GM12891 (cell line): ENCODE data around the gene OSTN. TPM values are rescaled to one million over a fixed set of nuclear protein-coding genes. Genes with fewer than 3 reads are reported as not detected.
"Not testable (repeated sequence)": the region's sequence is repeated elsewhere in the genome, so short reads cannot be mapped to it uniquely, and the experiment has no call there.

Experiments used
- DNase-seq: peaks from one replicate; pipeline ENCODE4 v3.0.0; 2011; ENCODE audit warnings: low spot score; ENCODE audit not compliant: insufficient read length
- FAIRE-seq: peaks from 2 replicates; lab custom pipeline; 2011; peaks lifted over from hg19 to GRCh38; lab: Jason Lieb, UNC
- PAX5 ChIP-seq: IDR thresholded peaks from 2 replicates; pipeline ENCODE4 v1.6.1; 2011; ENCODE audit warnings: low read length, moderate library complexity, mild to moderate bottlenecking; ENCODE audit not compliant: insufficient read depth, severe bottlenecking
- POLR2A ChIP-seq: IDR thresholded peaks from 2 replicates; pipeline ENCODE4 v1.6.1; 2011; ENCODE audit warnings: low read depth, low read length, control low read depth
- POLR2AphosphoS5 ChIP-seq: IDR thresholded peaks from 2 replicates; pipeline ENCODE4 v1.6.1; 2011; ENCODE audit warnings: low read depth, low read length, control low read depth
- POU2F2 ChIP-seq: IDR thresholded peaks from 2 replicates; pipeline ENCODE4 v1.6.1; 2011; ENCODE audit warnings: low read depth, mild to moderate bottlenecking, control low read depth, low read length, moderate library complexity
- SPI1 ChIP-seq: IDR thresholded peaks from 2 replicates; pipeline ENCODE4 v1.6.1; 2011; ENCODE audit warnings: low read depth, low read length, control low read depth
- TAF1 ChIP-seq: IDR thresholded peaks from 2 replicates; pipeline ENCODE4 v1.6.1; 2011; ENCODE audit warnings: low read depth, low read length, control low read depth
- polyA plus RNA-seq: library from polyadenylated mRNA; unstranded; fragments of >200 nt; gene quantifications from one replicate; pipeline ENCODE4 v1.2.1, GENCODE V29; 2012; ENCODE audit warnings: low read depth, missing spikeins, inconsistent platforms; ENCODE audit not compliant: missing spikeins

The OSTN gene
- not detected for polyA plus RNA-seq

GRCh38 chr3:191198932-191199331 is at the start of gene OSTN:
OSTN (plus strand) TSS chr3:191199241; CDS start chr3:191212533, 13,292 bp downstream.
- TF ChIP-seq SPI1 (no peak), POLR2A (no peak), PAX5 (no peak), POU2F2 (no peak), POLR2AphosphoS5 (no peak)
- no peak for FAIRE-seq

GRCh38 chr3:191151653-191152052 is 47.4 kb upstream of the OSTN start:
- DNase-seq (no peak), FAIRE-seq (no peak)
- TF ChIP-seq TAF1: no peak
- no peak for TF ChIP-seq POLR2A
- TF ChIP-seq SPI1: no peak
- no peak for TF ChIP-seq POU2F2
- TF ChIP-seq POLR2AphosphoS5: no peak
- no peak for TF ChIP-seq PAX5

More at GRCh38 chr3:191198932-191199331, at the start of gene OSTN:
- DNase-seq: no peak

GRCh38 chr3:191154827-191155226 is 44.2 kb upstream of the OSTN start:
- FAIRE-seq (no peak), DNase-seq (no peak)
- TF ChIP-seq SPI1: no peak
- TF ChIP-seq POU2F2: no peak
- no peak for TF ChIP-seq POLR2A
- TF ChIP-seq POLR2AphosphoS5: no peak
- no peak for TF ChIP-seq TAF1

- TF ChIP-seq POLR2AphosphoS5: no peak
- TF ChIP-seq PAX5: no peak
- no peak for TF ChIP-seq POU2F2
- no peak for TF ChIP-seq SPI1
- no peak for TF ChIP-seq POLR2A
- TF ChIP-seq TAF1: no peak
- DNase-seq (no peak), FAIRE-seq (no peak)
Measured at GRCh38 chr3:191158247-191158646, 40.8 kb upstream of the OSTN start.

- TF ChIP-seq PAX5 (no peak), POLR2A (no peak), TAF1 (no peak), POU2F2 (no peak), SPI1 (no peak), POLR2AphosphoS5 (no peak)
- DNase-seq (no peak), FAIRE-seq (no peak)
Measured at GRCh38 chr3:191158815-191159214, 40.2 kb upstream of the OSTN start.

- no peak for FAIRE-seq
Measured at GRCh38 chr3:191165802-191166201, 33.2 kb upstream of the OSTN start.

GRCh38 chr3:191166368-191166767 is 32.7 kb upstream of the OSTN start:
- FAIRE-seq (no peak), DNase-seq (no peak)
- TF ChIP-seq POLR2AphosphoS5 (no peak), TAF1 (no peak), POLR2A (no peak), POU2F2 (no peak)

More at GRCh38 chr3:191165802-191166201, 33.2 kb upstream of the OSTN start:
- DNase-seq: no peak
- TF ChIP-seq SPI1: no peak
- no peak for TF ChIP-seq POLR2AphosphoS5
- no peak for TF ChIP-seq POU2F2
- no peak for TF ChIP-seq TAF1
- no peak for TF ChIP-seq POLR2A
- no peak for TF ChIP-seq PAX5

- TF ChIP-seq POLR2AphosphoS5: no peak
- no peak for TF ChIP-seq POU2F2
- TF ChIP-seq SPI1: no peak
- TF ChIP-seq PAX5: no peak
- TF ChIP-seq POLR2A: no peak
- no peak for TF ChIP-seq TAF1
- no peak for FAIRE-seq
- no peak for DNase-seq
Measured at GRCh38 chr3:191169566-191169965, 29.5 kb upstream of the OSTN start.

GRCh38 chr3:191170097-191170496 is 28.9 kb upstream of the OSTN start:
- TF ChIP-seq POU2F2: no peak
- TF ChIP-seq PAX5: no peak
- no peak for TF ChIP-seq POLR2AphosphoS5
- no peak for TF ChIP-seq POLR2A
- TF ChIP-seq TAF1: no peak
- TF ChIP-seq SPI1: no peak
- no peak for DNase-seq
- no peak for FAIRE-seq

GRCh38 chr3:191175102-191175501 is 23.9 kb upstream of the OSTN start:
- FAIRE-seq: no peak

GRCh38 chr3:191176038-191176785 is 22.8 kb upstream of the OSTN start:
- no peak for TF ChIP-seq POU2F2
- no peak for TF ChIP-seq TAF1
- no peak for TF ChIP-seq POLR2AphosphoS5
- no peak for TF ChIP-seq SPI1
- FAIRE-seq (no peak), DNase-seq (no peak)

More at GRCh38 chr3:191175102-191175501, 23.9 kb upstream of the OSTN start:
- TF ChIP-seq PAX5: no peak
- no peak for TF ChIP-seq POU2F2
- no peak for TF ChIP-seq SPI1
- no peak for TF ChIP-seq TAF1
- no peak for TF ChIP-seq POLR2A
- TF ChIP-seq POLR2AphosphoS5: no peak
- DNase-seq: no peak

- not testable (repeated sequence) for DNase-seq, FAIRE-seq
Measured at GRCh38 chr3:191185382-191185781, 13.7 kb upstream of the OSTN start.

GRCh38 chr3:191188246-191188645 is 10.8 kb upstream of the OSTN start:
- not testable (repeated sequence) for DNase-seq, FAIRE-seq

GRCh38 chr3:191192270-191192669 is 6.8 kb upstream of the OSTN start:
- not testable (repeated sequence) for DNase-seq, FAIRE-seq
